NCI-H2227 treated with DMSO at 0.1 percent for 48 hours (cell line): ENCODE measurements around the gene INS.

Experiments
- DNase-seq: peaks from one replicate; lab custom pipeline; 2025; lab: John Stamatoyannopoulos, UW

Gene INS

GRCh38 chr11:2114430-2115241 lies 46.4 kb downstream of the INS start:
- DNase-seq = no peak

GRCh38 chr11:2113776-2114175 lies 47.2 kb downstream of the INS start:
- DNase-seq = no peak

DNA sequence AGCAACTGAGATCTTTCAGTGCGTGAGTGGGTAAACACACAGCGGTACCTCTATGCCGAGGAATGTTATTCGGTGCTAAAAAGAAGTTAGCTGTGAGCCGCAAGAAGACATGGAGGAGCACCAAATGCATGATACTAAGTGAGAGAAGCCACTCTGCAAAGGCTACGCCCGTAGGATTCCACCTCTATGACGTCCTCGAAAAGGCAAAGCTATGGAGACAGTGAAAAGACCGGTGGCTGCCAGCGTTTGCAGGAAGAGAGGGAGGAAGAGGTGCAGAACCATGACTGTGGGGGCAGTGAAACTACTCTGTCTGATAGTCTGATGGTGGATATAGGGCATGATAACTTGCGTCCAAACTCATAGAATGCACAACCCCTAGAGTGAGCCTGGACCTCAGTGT lies 50.5 kb downstream of the INS start:
- no peak for DNase-seq
